ENCODE results near the gene TTLL8. TPM values are rescaled to one million over a fixed set of nuclear protein-coding genes. Genes with fewer than 3 reads are reported as not detected.

TTLL8 gene
- total RNA-seq, 1 donor from 2014 or later, result not detected

GRCh38 chr22:49995041-49995360, 63.1 kb downstream of the TTLL8 start:
- intact Hi-C loops (cut with micrococcal nuclease), result loop anchor here (10.0 kb wide), 1 partner anchor 70 kb away; no protein-coding TSS in a partner anchor
- no peak for TF ChIP-seq CTCF (IDR thresholded peaks at IDR 0.05; ENCODE audit: borderline replicate concordance)

GRCh38 chr22:49994361-49995040, 63.6 kb downstream of the TTLL8 start:
- Histone ChIP-seq H3K36me3 (no peaks in the 10 kb centered on the region), H3K4me3 (no peak overlapping the region), H3K27ac (replicated peaks) (no peak overlapping the region), H3K9me3 (replicated peaks) (peaks cover 28% of the 10 kb centered on the region), H3K27me3 (ENCODE audit: low read depth) (peaks cover 8% of the 10 kb centered on the region), H3K4me1 (peaks cover 11% of the 10 kb centered on the region)
- TF ChIP-seq CTCF (IDR thresholded peaks at IDR 0.05; ENCODE audit: borderline replicate concordance), result no peak
- DNase-seq, result no peak
- intact Hi-C loops (cut with micrococcal nuclease), result loop anchor here (10.0 kb wide), 1 partner anchor 70 kb away; no protein-coding TSS in a partner anchor

More at GRCh38 chr22:49995041-49995360, 63.1 kb downstream of the TTLL8 start:
- Histone ChIP-seq H3K9me3 (replicated peaks) (peaks cover 25% of the 10 kb centered on the region), H3K4me1 (peaks cover 11% of the 10 kb centered on the region), H3K27me3 (ENCODE audit: low read depth) (peaks cover 12% of the 10 kb centered on the region), H3K27ac (replicated peaks) (no peak overlapping the region), H3K4me3 (no peak overlapping the region), H3K36me3 (no peaks in the 10 kb centered on the region)
- DNase-seq, result no peak

GRCh38 chr22:49993649-49994360, 64.3 kb downstream of the TTLL8 start:
- peaks cover 7% of the 10 kb centered on the region for H3K4me1 ChIP-seq
- H3K27me3 ChIP-seq (ENCODE audit: low read depth), result peaks cover 3% of the 10 kb centered on the region
- no peaks in the 10 kb centered on the region for H3K36me3 ChIP-seq
- DNase-seq, result no peak
- peak; percentile 0 for TF ChIP-seq CTCF (IDR thresholded peaks at IDR 0.05; ENCODE audit: borderline replicate concordance)
- intact Hi-C loops (cut with micrococcal nuclease), result loop anchor here (10.0 kb wide), 1 partner anchor 69 kb away; no protein-coding TSS in a partner anchor
- no peak overlapping the region for H3K4me3 ChIP-seq
- peaks cover 28% of the 10 kb centered on the region for H3K9me3 ChIP-seq (replicated peaks)
- H3K27ac ChIP-seq (replicated peaks), result no peak overlapping the region

GRCh38 chr22:49992921-49993648, 65.0 kb downstream of the TTLL8 start:
- intact Hi-C loops (cut with micrococcal nuclease), result loop anchor here (10.0 kb wide), 1 partner anchor 68 kb away; no protein-coding TSS in a partner anchor

More at GRCh38 chr22:49992921-49993648, 65.0 kb downstream of the TTLL8 start:
- DNase-seq, result peak; percentile 61
- no peak overlapping the region for H3K27ac ChIP-seq (replicated peaks)
- H3K4me3 ChIP-seq, result no peak overlapping the region
- H3K9me3 ChIP-seq (replicated peaks), result peaks cover 28% of the 10 kb centered on the region
- no peaks in the 10 kb centered on the region for H3K36me3 ChIP-seq
- peaks cover 7% of the 10 kb centered on the region for H3K4me1 ChIP-seq
- no peaks in the 10 kb centered on the region for H3K27me3 ChIP-seq (ENCODE audit: low read depth)
- peak; percentile 81 for TF ChIP-seq CTCF (IDR thresholded peaks at IDR 0.05; ENCODE audit: borderline replicate concordance)

Measured in left ventricle myocardium inferior (tissue), 1 donor.